Endodermal cell (in vitro differentiated cells): ENCODE measurements around the gene GADL1. TPM values are rescaled to one million over a fixed set of nuclear protein-coding genes. Genes with fewer than 3 reads are reported as not detected.

Source experiments
- DNase-seq: peaks from one replicate; pipeline ENCODE4 v3.0.0-alpha.2; 2017
- H3K27ac ChIP-seq: 2 replicates; pipeline ENCODE4 v1.5.1; 2013; ENCODE audit warnings: mild to moderate bottlenecking, low read depth, low read length, moderate library complexity
- H3K27me3 ChIP-seq: 2 replicates; pipeline ENCODE4 v1.6.1; 2013; ENCODE audit warnings: mild to moderate bottlenecking, low read length, moderate library complexity; ENCODE audit not compliant: insufficient read depth, control insufficient read depth, poor library complexity, severe bottlenecking
- H3K36me3 ChIP-seq: 2 replicates; pipeline ENCODE4 v1.7.0; 2013; ENCODE audit warnings: mild to moderate bottlenecking, low read length, moderate library complexity; ENCODE audit not compliant: control insufficient read depth, insufficient read depth
- H3K4me1 ChIP-seq: one replicate; pipeline ENCODE4 v1.7.0; 2013; ENCODE audit warnings: low read length; ENCODE audit not compliant: control insufficient read depth, insufficient read depth
- H3K4me3 ChIP-seq: 2 replicates; pipeline ENCODE4 v1.5.1; 2013; ENCODE audit warnings: mild to moderate bottlenecking, low read length, moderate library complexity
- H3K9ac ChIP-seq: 2 replicates; pipeline ENCODE4 v1.6.1; 2013; ENCODE audit warnings: mild to moderate bottlenecking, low read length, moderate library complexity; ENCODE audit not compliant: poor library complexity, severe bottlenecking; ENCODE audit errors: extremely low read depth
- H3K9me3 ChIP-seq: 2 replicates; pipeline ENCODE4 v1.6.1; 2013; ENCODE audit warnings: mild to moderate bottlenecking, low read length, moderate library complexity; ENCODE audit not compliant: control insufficient read depth
- H3K27ac Mint-ChIP-seq: 2 replicates; pipeline ENCODE4 v1.8.0; 2020; ENCODE audit warnings: mixed read lengths
- H3K27me3 Mint-ChIP-seq: 2 replicates; pipeline ENCODE4 v1.8.0; 2021; ENCODE audit warnings: mild to moderate bottlenecking, mixed read lengths; ENCODE audit not compliant: insufficient read depth
- H3K36me3 Mint-ChIP-seq: 2 replicates; pipeline ENCODE4 v1.8.0; 2020; ENCODE audit warnings: low read depth, mixed read lengths
- H3K4me1 Mint-ChIP-seq: 2 replicates; pipeline ENCODE4 v1.8.0; 2020; ENCODE audit warnings: mixed read lengths
- H3K4me3 Mint-ChIP-seq: 2 replicates; pipeline ENCODE4 v1.8.0; 2020; ENCODE audit warnings: mild to moderate bottlenecking, moderate library complexity, mixed read lengths
- H3K9me3 Mint-ChIP-seq: 2 replicates; pipeline ENCODE4 v1.8.0; 2020; ENCODE audit warnings: mild to moderate bottlenecking, mixed read lengths
- CTCF ChIP-seq: fragments of 200-600 bp; sonication (generic); conservative IDR thresholded peaks from 2 replicates; pipeline ENCODE4 v1.5.0; 2021; ENCODE audit warnings: antibody characterized with exemption, mild to moderate bottlenecking
- WGBS, 2 experiments: methylation state at CpG; one replicate each; pipeline versions ENCODE4 v1.1.5 to v1.1.7; 2013; ENCODE audit warnings: missing lambda C conversion rate in 2 of 2, mixed read lengths in 1 of 2; ENCODE audit not compliant: insufficient coverage in 1 of 2, insufficient read length in 1 of 2; 5-methylcytosine and 5-hydroxymethylcytosine counted together
- total RNA-seq, 2 donors: library from RNA; stranded (reverse); fragmentation: NEBNext Ultra II Directional in 1 of 2; extraction: Animal tissue kit (Norgen Biotek cat#: 25700) in 1 of 2; gene quantifications; 2 replicates in 1 of 2; 3 replicates in 1 of 2; pipeline ENCODE4 v1.2.1, GENCODE V29; 2021

The GADL1 gene
- total RNA-seq, 2 donors from 2014 or later, result 0.11 TPM; not detected in 1

GRCh38 chr3:30847592-30847991 is 46.9 kb downstream of the GADL1 start:
- no peaks in the 10 kb centered on the region for H3K27me3 Mint-ChIP-seq
- peaks cover 5% of the 10 kb centered on the region for H3K4me1 Mint-ChIP-seq

GRCh38 chr3:30845606-30846005 is 48.9 kb downstream of the GADL1 start:
- Histone ChIP-seq H3K4me1 (no peaks in the 10 kb centered on the region), H3K9ac (no peak overlapping the region), H3K9me3 (no peaks in the 10 kb centered on the region), H3K4me3 (no peak overlapping the region), H3K36me3 (no peaks in the 10 kb centered on the region), H3K27ac (no peak overlapping the region), H3K27me3 (no peaks in the 10 kb centered on the region)
- DNase-seq, result no peak
- no peaks in the 10 kb centered on the region for H3K4me1 Mint-ChIP-seq
- no peak overlapping the region for H3K4me3 Mint-ChIP-seq
- H3K36me3 Mint-ChIP-seq, result no peaks in the 10 kb centered on the region
- no peak for TF ChIP-seq CTCF
- H3K27ac Mint-ChIP-seq, result no peak overlapping the region
- WGBS, 2 experiments, result 93 to 100% methylated on average over 1 to 2 of the region's 2 CpGs
- no peaks in the 10 kb centered on the region for H3K9me3 Mint-ChIP-seq
- H3K27me3 Mint-ChIP-seq, result no peaks in the 10 kb centered on the region

More at GRCh38 chr3:30847592-30847991, 46.9 kb downstream of the GADL1 start:
- Mint-ChIP-seq H3K4me3 (no peak overlapping the region), H3K36me3 (no peaks in the 10 kb centered on the region), H3K27ac (no peak overlapping the region), H3K9me3 (no peaks in the 10 kb centered on the region)
- DNase-seq, result no peak
- TF ChIP-seq CTCF, result no peak
- WGBS, 2 experiments, result 93 to 100% methylated on average over 3 of the region's 3 CpGs
- Histone ChIP-seq H3K9me3 (no peaks in the 10 kb centered on the region), H3K27ac (no peak overlapping the region), H3K4me3 (no peak overlapping the region), H3K36me3 (no peaks in the 10 kb centered on the region), H3K9ac (no peak overlapping the region), H3K27me3 (no peaks in the 10 kb centered on the region), H3K4me1 (no peaks in the 10 kb centered on the region)

- 94 to 98% methylated on average over 4 to 10 of the region's 10 CpGs for WGBS, 2 experiments
- no peaks in the 10 kb centered on the region for H3K9me3 ChIP-seq
Measured at GRCh38 chr3:30843877-30844276, 50.6 kb downstream of the GADL1 start.

More at GRCh38 chr3:30843877-30844276, 50.6 kb downstream of the GADL1 start:
- Histone ChIP-seq H3K27me3 (no peaks in the 10 kb centered on the region), H3K36me3 (no peaks in the 10 kb centered on the region), H3K4me1 (no peaks in the 10 kb centered on the region), H3K9ac (no peak overlapping the region), H3K4me3 (no peak overlapping the region), H3K27ac (no peak overlapping the region)
- DNase-seq, result no peak
- no peak overlapping the region for H3K27ac Mint-ChIP-seq
- H3K4me1 Mint-ChIP-seq, result no peaks in the 10 kb centered on the region
- no peak overlapping the region for H3K4me3 Mint-ChIP-seq
- H3K27me3 Mint-ChIP-seq, result no peaks in the 10 kb centered on the region
- H3K36me3 Mint-ChIP-seq, result no peaks in the 10 kb centered on the region
- no peaks in the 10 kb centered on the region for H3K9me3 Mint-ChIP-seq
- no peak for TF ChIP-seq CTCF
